NCI-H2196 (cell line): Measurements from ENCODE around the gene AKAP14.
"Not testable (repeated sequence)": the region's sequence is repeated elsewhere in the genome, so short reads cannot be mapped to it uniquely, and the experiment has no call there.

Experiments used
- DNase-seq: peaks from one replicate; lab custom pipeline; 2025; ENCODE audit not compliant: unreplicated experiment; lab: John Stamatoyannopoulos, UW

AKAP14 gene

DNA sequence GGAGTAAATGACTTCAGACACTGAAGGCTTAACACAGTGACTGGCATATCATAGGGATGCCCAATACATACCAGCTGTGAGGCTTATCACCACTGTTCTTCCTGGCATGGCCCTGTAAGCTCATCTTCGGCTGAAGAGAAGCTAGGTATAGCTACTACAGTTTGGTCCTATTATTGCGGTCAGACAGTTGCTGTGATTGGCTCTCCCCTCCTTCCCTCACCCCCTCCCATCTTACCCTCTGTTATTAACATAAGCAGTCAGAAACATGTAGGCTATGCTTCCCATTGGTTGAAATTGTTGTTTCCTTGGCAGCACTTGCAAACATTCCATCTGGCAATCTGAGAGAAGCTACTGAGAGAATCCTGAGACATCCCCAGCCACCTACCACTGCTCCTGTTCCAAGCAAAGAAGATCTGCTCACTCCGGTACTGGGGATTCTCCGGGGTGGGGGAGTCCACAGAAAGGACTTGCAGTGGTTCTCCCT is at the start of gene AKAP14:
Gene AKAP14, plus strand, starts transcription at position 51 of the 484 bp plus-strand sequence. CDS start 7,331 bp downstream, outside the sequence.
- DNase-seq: no peak

DNA sequence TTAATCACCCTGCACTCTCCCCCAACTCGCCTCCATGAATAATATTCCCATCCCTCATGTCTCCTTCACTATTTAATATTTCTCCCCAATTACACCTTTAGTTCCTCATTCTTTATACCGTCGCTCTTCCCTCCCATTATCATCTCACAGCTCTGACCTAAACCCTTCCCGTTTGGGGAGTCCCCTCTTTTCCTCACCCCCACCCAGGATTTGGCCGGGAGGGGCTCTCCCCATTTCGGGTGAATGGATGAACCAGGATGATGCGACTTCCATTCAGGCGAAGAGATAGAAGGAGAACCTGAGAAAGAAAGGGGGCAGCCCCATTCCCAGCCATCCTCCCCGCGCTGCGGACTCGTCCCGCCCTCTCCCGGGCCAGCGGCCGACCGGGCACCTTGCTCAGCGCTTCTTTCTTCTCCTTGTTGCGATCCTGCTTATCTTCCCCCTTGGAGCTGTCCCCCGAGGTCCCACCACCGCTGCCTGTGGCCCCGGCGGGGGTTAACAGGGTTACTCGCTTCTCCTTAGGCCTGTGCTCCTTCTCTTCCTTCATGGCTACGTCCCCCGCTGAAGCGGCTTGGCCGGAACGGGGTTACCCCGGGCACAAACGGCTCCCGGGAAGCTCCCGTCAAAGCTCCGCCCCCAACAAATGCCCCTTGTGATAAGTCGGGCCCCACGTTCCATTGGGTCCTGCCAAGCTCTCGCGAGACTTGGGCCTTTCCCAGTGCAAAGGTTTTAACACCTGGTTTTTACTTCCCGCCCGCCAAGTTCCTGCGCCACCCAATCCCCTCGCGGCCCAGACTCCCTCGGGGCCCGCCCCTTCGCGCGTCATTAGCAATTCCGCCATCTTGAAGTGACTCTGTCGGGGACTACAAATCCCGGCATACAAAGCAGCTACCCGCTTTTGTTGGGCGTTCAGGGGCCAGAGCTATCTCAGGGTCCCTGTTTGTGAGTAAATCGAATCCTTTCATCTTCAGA is 43.0 kb upstream of the AKAP14 start, which contains the start of gene UPF3B:
Gene UPF3B, minus strand, starts transcription at position 582 of the 972 bp plus-strand sequence. Its CDS starts 35 bp downstream, at position 547.
- DNase-seq: peak; percentile 95

DNA sequence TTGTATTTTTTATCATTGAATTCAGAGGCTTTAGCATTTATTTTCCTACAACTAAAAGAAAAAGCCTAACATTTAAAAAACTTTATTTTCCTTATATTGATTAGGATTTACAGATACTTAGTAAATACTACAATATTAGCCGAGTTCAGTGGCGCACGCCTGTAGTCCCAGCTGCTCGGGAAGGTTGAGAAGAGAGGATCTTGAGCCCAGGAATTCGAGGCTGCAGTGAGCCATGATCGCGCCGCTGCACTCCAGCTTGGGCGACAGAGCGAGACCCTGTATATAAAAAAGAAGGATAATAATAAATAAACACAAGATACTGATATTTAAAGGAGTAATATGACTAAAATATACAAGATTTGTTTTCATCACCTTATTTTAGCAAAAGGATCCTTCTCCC is 42.2 kb upstream of the AKAP14 start:
- DNase-seq: no peak

DNA sequence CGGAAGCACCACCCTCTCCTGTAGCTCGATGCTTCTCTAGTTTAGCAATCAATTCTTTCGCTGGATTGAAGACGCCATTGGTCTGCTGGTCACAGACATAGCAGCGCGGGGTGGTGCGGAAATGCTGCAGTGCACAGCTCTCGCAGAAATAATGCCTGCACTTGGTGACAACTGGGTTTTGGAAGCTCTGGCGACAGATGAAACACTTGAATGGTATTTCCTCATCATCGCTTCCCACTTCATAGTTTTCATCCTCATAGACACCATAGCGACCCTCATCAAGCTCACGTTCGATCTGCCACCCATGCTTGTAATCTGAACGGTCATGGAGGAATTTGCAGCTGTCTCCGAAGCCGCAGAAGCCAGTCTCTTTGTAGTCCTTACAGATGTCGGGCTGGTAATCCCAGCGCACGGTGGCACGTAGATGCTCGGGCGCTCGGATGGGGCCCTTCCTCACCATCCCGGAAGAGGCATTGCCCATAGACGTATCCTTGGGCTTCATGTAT is 25.0 kb upstream of the AKAP14 start:
- no peak for DNase-seq

DNA sequence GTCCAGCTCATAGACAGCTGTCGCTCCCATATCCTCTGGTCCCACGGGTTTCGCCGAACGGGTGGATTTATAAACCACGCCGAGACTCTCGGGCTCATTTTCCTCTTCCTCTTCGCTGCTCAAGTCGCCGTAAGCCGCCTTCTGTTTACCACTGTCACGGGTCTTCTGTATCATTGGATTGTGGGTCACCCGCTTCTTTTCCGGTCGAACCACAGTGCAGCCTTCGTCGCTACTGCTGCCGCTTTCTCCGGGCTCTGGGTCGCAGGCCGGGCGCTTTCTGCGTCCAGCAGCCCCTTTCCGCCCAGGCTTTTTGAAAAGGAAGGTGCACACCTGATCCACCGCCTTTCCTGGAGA is 24.5 kb upstream of the AKAP14 start:
- DNase-seq: no peak

DNA sequence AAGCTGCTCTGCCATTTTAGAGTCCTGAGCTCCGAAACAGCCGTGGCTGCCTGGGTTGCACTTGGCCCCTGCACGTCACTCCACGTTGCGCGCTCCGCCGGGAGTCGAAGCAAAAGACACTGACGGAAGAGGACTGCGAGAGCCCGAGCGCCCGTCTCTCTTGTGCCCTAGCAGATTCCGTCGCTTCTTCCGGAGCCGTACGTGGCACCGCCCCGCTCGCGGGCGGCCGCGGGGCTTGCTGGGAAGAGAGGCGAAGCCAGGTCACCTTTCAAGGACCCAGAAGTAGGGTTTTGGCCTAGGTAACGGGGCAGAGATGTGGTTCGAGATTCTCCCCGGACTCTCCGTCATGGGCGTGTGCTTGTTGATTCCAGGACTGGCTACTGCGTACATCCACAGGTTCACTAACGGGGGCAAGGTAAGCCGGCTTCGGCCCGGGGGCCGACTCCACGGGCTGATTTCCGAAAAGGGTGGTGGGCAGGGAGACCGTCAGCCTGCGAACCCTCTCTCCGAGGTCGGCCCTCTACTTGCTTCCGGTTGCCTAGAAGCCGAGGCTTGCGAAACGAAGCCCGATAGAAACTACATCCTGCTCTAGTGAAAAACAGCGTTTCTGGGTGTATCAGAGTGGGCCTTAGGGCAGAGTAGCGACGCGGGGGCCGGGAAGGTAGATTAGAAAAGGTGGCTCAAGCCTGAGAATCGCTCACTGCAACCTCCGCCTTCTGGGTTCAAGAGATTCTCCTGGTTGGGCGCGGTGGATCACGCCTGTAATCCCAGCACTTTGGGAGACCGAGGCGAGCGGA is 23.9 kb upstream of the AKAP14 start, which contains the start of the genes NDUFA1 and RNF113A:
Gene NDUFA1, plus strand, starts transcription at position 234 of the 797 bp plus-strand sequence. Its CDS starts 80 bp downstream, at position 314.
Gene RNF113A, minus strand, starts transcription at position 135 of the 797 bp plus-strand sequence. Its CDS starts 120 bp downstream, at position 15.
- DNase-seq: peak; percentile 73

DNA sequence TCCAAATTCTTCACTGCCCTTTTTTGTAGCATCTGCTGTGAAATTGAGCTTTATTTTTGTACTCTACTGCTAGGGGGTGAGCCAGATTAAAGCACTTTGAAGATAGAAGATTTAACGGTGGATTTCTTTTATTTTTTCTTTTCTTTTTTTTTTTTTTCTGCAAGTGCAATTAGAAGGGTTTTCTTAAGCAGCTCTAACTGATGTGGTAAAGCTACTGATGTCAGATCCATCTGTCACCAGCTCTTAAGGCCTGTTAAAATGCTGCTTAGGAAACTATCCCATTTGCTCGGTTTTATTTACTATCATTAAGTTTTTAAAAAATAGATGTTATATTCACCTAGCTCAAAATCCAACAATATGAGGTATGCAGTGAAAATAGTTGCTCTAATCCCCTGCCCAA is 17.0 kb upstream of the AKAP14 start:
- no peak for DNase-seq

DNA sequence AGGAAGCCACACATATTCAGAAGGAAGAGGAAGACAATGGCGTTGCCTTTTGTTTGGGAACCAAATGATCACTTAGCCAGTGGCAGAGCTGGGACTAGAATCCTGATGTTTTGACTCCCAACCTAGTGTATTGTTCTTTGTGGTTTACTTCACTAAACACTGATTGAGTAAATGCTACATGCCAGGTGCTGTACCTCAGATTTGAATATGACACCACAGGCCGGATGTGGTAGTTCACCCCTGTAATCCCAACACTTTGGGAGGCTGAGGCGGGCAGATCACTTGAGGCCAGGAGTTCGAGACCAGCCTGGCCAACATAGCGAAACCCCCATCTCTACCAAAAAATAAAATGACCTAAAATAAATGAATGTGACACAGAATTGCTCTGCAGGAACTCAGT is 15.6 kb upstream of the AKAP14 start:
- DNase-seq: no peak

DNA sequence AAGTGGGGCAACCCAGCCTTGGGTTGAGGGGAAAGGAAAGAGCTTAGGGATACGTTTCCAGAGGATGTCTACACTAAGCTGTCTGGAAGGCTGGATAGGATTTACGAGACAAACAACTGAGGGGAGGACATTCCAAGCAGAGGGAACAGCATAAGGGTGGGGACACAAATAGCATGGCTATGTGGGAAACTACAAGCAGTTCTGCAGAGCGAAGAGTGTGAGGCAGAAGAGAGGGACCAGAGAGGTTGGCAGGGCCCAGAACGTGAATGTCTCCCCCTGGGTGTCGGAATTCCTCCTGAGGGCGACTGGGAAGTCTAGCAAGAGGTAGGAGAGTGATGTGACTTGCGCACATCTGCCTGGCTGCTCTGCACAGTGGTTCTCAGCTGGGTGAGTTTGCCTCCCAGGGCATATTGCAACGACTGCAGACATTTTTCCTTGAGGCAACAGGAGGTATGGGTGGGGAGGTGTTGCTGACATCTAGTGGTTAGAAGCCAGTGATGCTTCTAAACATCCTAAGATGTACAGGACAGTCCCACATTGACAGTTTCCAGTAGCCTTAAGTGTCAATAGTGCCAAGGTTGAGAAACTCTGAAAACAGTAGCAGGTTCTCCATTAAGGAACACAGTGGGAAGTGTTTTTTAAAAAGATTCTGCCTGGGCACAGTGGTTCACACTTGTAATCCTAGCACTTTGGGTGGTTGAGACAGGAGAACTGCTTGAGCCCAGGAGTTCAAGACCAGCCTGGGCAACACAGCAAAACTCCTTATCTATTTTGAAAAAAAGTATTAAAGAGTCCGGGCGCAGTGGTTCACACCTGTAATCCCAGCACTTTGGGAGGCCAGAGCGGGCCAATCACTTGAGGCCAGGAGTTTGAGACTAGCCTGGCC is 14.9 kb upstream of the AKAP14 start:
- DNase-seq: peak; percentile 42

DNA sequence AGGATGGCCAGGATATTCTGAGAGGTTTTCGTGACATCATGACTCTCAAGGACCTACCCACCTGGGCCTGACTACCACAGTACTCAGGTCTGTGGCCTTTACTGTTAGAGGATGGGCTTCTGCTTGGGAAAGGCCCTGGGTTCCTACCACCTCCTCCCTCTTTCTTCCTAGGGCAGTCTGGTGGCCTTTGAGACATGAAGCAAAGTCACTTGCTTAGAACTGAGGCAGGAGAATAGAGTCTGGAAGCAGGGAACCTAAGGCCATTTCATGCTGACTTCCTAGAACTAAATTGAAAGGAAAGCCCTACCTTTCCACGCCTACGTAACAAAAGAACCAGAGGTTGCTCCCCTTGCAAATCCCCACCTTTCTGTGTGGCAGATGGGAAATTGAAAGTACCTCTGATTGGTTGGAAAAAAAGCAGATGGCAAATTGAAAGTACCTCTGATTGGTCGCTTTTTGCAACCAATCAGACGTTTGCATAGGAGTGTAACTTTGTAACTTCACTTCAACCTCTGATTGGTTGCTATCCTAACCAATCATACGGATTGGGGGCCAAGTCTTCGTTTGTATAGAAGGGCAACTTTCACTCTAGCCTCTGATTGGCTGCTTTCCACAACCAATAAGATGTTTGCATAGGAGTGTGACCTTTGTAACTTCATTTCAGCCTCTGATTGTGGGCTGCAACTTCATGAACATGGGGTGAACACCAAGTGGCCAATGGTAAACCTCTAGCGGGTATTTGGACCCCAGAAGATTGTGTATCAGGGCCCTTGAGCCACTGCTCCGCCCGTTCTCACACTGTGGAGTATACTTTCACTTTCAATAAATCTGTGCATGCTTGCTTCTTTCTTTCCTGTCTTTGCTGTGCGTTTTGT is 9.9 kb upstream of the AKAP14 start:
- no peak for DNase-seq

DNA sequence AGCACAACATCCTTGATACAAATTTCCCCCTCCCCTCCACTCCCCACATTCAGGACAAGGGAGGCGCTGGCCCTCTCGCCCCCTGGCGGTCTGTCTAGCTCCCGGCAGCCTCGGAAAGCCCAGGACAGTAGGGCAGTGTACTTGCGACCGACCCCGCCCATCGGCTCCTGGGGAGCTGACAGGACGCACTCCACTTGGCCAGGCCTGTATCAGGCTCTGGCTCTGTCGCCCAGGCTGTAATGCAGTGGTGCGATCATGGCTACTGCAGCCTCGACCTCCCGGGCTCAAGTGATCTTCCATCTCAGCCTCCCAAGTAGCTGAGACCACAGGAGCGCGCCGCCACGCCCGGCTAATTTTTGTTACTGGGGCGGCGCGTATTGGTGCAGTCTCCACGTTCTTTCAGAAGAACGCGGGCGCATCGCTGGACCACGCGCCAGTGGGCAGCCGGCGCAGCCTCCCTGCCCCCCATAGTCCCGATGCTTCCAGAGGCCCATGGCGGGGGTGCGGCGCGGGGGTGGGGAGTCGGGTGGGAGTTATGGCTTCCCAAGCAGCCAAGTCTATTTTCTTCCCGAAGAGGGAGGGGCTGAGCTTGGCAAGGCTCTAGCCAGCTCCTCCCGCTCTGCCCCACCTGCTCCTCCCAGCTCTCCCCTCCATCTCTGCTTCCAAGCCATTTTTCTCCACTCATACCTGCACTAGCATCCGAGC is 7.8 kb upstream of the AKAP14 start:
- no peak for DNase-seq

DNA sequence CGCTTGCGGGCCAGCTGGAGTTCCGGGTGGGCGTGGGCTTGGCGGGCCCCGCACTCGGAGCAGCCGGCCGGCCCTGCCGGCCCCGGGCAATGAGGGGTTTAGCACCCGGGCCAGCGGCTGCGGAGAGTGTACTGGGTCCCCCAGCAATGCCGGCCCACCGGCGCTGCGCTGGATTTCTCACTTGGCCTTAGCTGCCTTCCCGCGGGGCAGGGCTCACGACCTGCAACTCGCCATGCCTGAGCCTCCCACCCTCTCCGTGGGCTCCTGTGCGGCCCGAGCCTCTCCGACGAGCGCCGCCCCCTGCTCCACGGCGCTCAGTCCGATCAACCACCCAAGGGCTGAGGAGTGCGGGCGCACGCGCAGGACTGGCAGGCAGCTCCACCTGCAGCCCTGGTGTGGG is 5.1 kb upstream of the AKAP14 start:
- DNase-seq: not testable (repeated sequence)

DNA sequence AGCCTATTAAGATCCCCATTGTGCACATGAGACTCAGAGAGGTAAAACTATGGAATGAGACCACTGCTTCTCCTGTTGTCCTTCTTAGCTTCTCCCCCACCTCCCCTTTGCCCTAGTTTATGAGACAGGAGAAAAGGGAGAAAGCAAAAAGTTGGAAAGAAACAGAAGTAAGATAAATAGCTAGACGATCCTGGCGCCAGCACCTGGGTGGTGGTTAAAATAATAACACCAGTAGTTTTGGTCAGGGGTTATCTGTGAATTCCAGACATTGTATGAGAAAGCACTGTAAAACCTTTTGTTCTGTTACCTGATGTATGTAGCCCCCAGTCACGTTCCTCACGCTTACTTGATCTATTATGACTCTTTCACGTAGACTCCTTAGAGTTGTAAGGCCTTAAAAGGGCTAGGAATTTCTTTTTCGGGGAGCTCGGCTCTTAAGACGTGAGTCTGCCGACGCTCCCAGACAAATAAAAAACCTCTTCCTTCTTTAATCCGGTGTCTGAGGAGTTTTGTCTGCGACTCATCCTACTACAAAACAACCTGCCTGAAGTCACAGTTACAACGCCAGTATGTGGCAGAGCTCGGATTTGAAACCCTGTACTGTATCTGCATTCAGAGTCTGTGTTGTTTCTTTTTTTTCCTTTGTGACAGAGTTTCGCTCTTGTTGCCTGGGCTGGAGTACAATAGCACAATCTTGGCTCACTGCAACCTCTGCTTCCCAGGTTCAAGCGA is 3.6 kb upstream of the AKAP14 start:
- not testable (repeated sequence) for DNase-seq

DNA sequence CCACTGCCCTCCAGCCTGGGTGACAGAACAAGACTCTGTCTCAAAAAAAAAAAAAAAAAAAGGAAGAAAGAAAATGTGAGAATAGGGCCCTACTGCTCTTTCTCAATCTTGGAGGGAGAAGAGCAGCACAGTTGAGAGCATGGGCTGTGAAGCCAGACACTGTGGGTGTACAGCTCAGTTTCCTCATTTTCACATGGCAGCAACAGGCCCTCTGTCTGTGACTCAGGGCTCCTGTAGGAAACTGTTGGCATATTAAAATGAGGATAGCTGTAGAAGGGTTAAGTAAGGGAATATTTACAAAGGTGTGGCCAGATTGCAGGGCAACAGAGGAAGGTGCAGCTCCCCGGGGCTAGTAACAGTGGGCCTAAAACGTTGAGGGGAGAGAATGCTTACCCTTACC is 3.4 kb downstream of the AKAP14 start:
- DNase-seq: no peak

DNA sequence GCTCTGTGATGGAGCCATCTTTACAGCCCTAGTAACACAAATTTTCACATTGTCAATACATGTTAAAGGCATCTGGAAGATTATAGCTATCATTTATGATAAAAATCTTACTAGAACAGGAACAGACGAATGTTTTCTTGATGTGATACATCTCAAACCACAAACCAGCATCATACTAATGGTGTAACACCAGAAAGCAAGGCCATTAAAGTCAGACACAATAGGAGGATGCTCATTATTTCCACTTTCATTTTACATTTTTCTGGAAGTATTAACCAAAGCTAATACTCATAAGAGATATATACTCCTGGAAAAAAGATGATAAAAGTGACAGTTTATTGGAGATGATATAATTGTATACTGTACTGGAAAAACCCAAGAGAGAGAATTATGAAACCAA is 5.3 kb downstream of the AKAP14 start:
- no peak for DNase-seq

DNA sequence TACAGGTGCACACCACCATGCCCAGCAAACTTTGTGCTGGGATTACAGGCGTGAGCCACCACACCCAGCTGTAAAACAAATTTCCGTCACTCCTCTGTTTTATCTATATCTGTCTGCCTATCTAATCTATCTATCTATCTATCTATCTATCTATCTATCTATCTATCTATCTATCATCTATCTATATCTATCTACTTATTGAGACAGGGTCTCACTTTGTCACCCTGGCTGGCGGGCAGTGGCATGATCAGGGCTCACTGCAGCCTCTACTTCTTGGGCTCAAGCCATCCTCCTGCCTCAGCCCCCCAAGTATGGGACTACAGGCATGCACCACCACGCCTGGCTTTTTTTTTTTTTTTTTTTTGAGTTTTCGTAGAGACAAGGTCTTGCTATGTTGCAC is 20.6 kb downstream of the AKAP14 start:
- no peak for DNase-seq

DNA sequence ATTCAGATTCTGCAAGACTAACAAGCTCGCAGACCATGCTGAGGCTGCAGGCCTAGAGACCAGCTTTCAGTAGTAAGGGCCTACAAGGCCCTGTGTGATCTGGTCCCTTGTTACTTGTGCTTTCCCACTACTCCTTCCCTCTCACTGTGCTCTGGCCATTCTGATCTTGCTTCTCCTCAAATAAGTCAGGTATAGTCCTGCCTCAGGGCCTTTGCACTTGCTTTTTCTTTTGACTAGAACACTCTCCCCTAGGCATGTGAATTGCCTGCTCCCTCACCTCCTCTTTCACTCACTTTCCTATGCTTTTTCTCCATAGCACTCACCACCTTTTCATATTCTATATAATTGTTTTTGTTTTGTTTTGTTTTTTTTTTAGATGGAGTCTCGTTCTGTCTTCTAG is 22.2 kb downstream of the AKAP14 start:
- no peak for DNase-seq
